Body of pancreas (tissue), 4 donors: Measurements from ENCODE around the gene HOXB8. TPM values are rescaled to one million over a fixed set of nuclear protein-coding genes. Genes with fewer than 3 reads are reported as not detected.

Experiments used
- ATAC-seq: fragments of 150-250 bp; one replicate; pipeline ENCODE4 v1.9.1; 2016
- DNase-seq, 4 donors: peaks; one replicate each; pipeline ENCODE4 v3.0.0-alpha.2; 2019
- H3K27ac ChIP-seq, 4 donors: fragments of 200-600 bp; sonication (generic); 1 replicate in 3 of 4; 2 replicates in 1 of 4; pipeline versions ENCODE4 v1.5.1 to v1.6.1; 2016 to 2019; ENCODE audit warnings: mild to moderate bottlenecking in 1 of 4, mixed read lengths in 1 of 4, moderate library complexity in 1 of 4
- H3K27me3 ChIP-seq, 2 donors: fragments of 200-600 bp; sonication (generic); one replicate each; pipeline ENCODE4 v1.6.0; 2016; ENCODE audit warnings: mild to moderate bottlenecking in 1 of 2
- H3K36me3 ChIP-seq, 2 donors: fragments of 200-600 bp; sonication (generic); replicated peaks in 1 of 2; 2 replicates each; pipeline ENCODE4 v1.5.1; 2016; ENCODE audit warnings: low read depth in 2 of 2; ENCODE audit not compliant: insufficient read depth in 1 of 2
- H3K4me1 ChIP-seq: fragments of 200-600 bp; sonication (generic); one replicate; pipeline ENCODE4 v1.6.0; 2016
- H3K4me3 ChIP-seq, 2 donors: fragments of 200-600 bp; sonication (generic); 1 replicate in 1 of 2; 2 replicates in 1 of 2; pipeline ENCODE4 v1.5.1; 2016 to 2019
- H3K9me3 ChIP-seq, 3 donors: fragments of 200-600 bp; sonication (generic); 1 replicate in 2 of 3; 2 replicates in 1 of 3; pipeline ENCODE4 v1.5.1; 2016
- POLR2A ChIP-seq, 3 donors: fragments of 450-650 bp; IDR thresholded peaks; one replicate each; pipeline ENCODE4 v1.6.1; 2016; ENCODE audit warnings: antibody characterized with exemption in 3 of 3, mild to moderate bottlenecking in 2 of 3
- WGBS, 2 donors: methylation state at CpG; one replicate each; pipeline ENCODE4 v1.1.5; 2017; 5-methylcytosine and 5-hydroxymethylcytosine counted together
- intact Hi-C: fragments of 100-400 bp; cut with DNase I; formaldehyde crosslinking; loops from one replicate; pipeline ENCODE4 v1.15.1; 2023
- total RNA-seq, 2 donors: library from RNA; depleted of rRNA; stranded (reverse); fragments of >200 nt; gene quantifications; one replicate each; pipeline ENCODE4 v1.1.0, GENCODE V29; 2016
- TF ChIP-seq, protein P1 (sequence below), 7 experiments: fragments of 450-650 bp in 4 of 7; fragments of 200-600 bp in 3 of 7; sonication (generic) in 3 of 7; IDR thresholded peaks; one replicate each; pipeline ENCODE4 v1.5.1; 2016 to 2019; ENCODE audit warnings: antibody characterized with exemption in 7 of 7

HOXB8 gene
- total RNA-seq, 2 donors from 2014 or later, result not detected

DNA sequence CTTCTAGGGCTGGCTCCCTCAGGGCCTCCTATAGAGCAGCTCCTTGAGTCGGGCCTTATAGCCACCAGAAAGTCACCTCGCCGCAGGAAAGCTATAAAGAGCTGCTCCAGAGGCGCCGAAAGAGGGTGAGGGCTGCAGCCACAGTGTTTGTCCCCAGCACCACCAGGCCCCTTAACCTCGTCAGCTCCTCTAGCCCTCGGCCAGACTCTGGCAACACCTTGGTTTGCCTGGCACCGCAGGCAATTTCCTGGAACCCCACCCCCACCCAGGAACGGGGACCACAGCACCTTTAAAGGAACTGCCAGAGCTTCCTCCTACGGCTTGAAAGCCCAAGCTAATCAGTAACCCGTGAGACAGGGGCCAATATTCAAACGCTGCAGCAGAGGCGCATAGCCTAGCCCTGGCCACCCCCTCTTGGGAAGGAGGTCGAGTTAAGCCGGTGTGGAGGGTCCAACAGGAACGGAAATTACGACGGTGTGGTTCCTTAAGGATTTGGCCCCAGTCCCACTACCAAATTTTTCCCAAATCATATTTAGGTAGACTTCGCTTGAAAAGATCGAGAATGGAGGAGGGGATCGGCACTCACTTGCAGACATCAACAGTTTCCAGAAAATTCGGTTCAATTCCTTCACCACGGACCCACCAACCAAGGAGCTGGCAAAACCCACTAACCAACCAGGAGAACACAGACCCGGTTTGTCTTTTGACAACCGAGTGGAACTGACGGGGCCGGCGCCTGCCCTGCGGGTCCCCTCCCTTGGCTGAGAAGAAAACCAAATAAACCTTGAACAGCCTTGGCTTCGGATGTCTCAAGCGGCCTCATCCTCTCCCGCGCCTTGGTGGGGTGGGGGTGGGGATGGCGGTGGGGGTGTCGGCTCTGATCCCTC, 13.3 kb downstream of the HOXB8 start:
- intact Hi-C loops, result no loop called here
- Histone ChIP-seq H3K36me3 (no peaks in the 10 kb centered on the region), H3K4me3 (no peak overlapping the region), H3K4me1 (peaks cover 28% of the 10 kb centered on the region), H3K9me3 (no peaks in the 10 kb centered on the region), H3K27me3 (peaks cover 8 to 80% of the 10 kb centered on the region in 2 donors), H3K27ac (no peak overlapping the region)
- WGBS, 2 donors, result 16 to 17% methylated on average over 17 to 35 of the region's 35 CpGs
- no peak for TF ChIP-seq POLR2A (IDR thresholded peaks at IDR 0.05)
- TF ChIP-seq, protein P1, sequence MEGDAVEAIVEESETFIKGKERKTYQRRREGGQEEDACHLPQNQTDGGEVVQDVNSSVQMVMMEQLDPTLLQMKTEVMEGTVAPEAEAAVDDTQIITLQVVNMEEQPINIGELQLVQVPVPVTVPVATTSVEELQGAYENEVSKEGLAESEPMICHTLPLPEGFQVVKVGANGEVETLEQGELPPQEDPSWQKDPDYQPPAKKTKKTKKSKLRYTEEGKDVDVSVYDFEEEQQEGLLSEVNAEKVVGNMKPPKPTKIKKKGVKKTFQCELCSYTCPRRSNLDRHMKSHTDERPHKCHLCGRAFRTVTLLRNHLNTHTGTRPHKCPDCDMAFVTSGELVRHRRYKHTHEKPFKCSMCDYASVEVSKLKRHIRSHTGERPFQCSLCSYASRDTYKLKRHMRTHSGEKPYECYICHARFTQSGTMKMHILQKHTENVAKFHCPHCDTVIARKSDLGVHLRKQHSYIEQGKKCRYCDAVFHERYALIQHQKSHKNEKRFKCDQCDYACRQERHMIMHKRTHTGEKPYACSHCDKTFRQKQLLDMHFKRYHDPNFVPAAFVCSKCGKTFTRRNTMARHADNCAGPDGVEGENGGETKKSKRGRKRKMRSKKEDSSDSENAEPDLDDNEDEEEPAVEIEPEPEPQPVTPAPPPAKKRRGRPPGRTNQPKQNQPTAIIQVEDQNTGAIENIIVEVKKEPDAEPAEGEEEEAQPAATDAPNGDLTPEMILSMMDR (IDR thresholded peaks at IDR 0.05), result no peak
- ATAC-seq (no peak), DNase-seq (no peak)

GRCh38 chr17:48601207-48601538, 13.9 kb downstream of the HOXB8 start:
- Histone ChIP-seq H3K27me3 (peaks cover 8 to 82% of the 10 kb centered on the region in 2 donors), H3K36me3 (no peaks in the 10 kb centered on the region), H3K9me3 (no peaks in the 10 kb centered on the region), H3K27ac (no peak overlapping the region), H3K4me1 (peaks cover 34% of the 10 kb centered on the region), H3K4me3 (no peak overlapping the region)
- ATAC-seq, result no peak
- DNase-seq, result no peak
- WGBS, 2 donors, result 16 to 36% methylated on average over 4 of the region's 4 CpGs
- intact Hi-C loops, result no loop called here
- TF ChIP-seq POLR2A (IDR thresholded peaks at IDR 0.05), result no peak
- TF ChIP-seq, protein P1 (IDR thresholded peaks at IDR 0.05), result no peak

DNA sequence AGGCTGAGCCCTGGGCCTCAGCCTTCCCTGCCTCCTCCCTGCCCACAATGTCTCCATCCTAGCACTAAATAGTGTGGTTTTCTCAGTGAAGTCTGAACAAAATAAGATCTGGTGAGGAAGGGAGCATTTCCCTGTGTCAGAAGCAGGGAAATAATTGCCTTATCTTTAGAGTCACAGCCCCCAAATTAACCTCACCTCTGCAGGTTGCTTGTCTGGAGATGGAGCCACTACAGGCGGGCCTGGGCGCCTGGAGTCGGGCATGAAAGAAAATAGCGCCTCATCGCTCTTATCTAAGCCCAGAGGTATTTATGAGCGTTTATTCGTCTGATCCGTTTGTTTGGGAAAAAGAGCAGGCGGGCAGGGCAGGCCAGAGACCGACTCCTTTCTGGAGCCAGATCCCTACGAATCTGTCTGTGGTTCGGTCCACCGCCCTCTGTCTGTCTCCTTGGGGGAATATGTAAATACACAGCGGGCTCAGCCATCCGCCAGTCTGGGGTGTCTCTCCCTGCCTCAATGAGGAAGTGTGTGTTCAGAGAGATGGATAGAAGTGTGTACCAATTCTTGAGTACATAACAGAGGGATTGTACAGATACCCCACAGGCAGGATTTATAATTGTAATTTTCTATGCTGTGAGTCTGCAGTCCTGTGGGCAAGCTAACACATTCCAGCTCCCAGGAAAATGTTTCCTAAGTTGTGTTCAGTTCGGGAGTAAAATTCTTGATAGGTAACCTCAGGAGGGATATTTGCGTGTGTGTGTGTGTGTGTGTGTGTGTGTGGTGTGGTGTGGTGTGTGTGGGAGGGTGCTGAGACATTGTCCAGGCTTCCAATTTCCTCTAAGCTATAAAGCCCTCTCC, 14.6 kb downstream of the HOXB8 start:
- no peak overlapping the region for H3K27ac ChIP-seq

DNA sequence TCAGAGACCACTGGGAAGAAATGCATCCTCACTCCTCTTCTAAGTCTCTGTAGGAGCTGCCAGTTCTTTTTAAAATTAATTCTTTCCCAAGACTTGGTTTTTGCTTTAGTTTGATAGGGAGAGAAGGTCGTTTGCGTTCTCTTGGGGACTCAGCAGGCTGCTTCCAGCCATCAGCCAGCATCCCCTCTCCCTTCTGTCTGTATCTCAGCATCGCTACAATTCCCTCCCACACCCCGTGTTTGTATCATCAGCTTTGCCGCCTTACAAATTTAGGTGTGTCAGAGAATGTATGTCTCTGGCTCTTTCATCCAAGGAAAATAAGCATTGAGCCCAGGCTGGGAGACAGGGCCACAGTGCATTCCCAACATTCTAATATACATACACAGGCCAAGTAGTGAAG, 15.7 kb downstream of the HOXB8 start:
- DNase-seq, result no peak

More for the DNA sequence above, 14.6 kb downstream of the HOXB8 start:
- DNase-seq, result no peak
- TF ChIP-seq, protein P1 (IDR thresholded peaks at IDR 0.05), result no peak
- TF ChIP-seq POLR2A (IDR thresholded peaks at IDR 0.05), result no peak
- Histone ChIP-seq H3K4me3 (no peak overlapping the region), H3K27me3 (peaks cover 8 to 81% of the 10 kb centered on the region in 2 donors), H3K4me1 (peaks cover 38% of the 10 kb centered on the region), H3K9me3 (no peaks in the 10 kb centered on the region), H3K36me3 (no peaks in the 10 kb centered on the region)
- WGBS, 2 donors, result 38 to 49% methylated on average over 17 of the region's 17 CpGs
- no peak for ATAC-seq
- intact Hi-C loops, result no loop called here

More for the DNA sequence above, 15.7 kb downstream of the HOXB8 start:
- Histone ChIP-seq H3K36me3 (no peaks in the 10 kb centered on the region), H3K4me3 (no peak overlapping the region), H3K27ac (no peak overlapping the region), H3K27me3 (peaks cover 8 to 79% of the 10 kb centered on the region in 2 donors), H3K9me3 (no peaks in the 10 kb centered on the region), H3K4me1 (peaks cover 38% of the 10 kb centered on the region)
- 54 to 60% methylated on average over 5 of the region's 5 CpGs for WGBS, 2 donors
- TF ChIP-seq, protein P1 (IDR thresholded peaks at IDR 0.05), result no peak
- no peak for TF ChIP-seq POLR2A (IDR thresholded peaks at IDR 0.05)
- intact Hi-C loops, result no loop called here
- no peak for ATAC-seq
